HepG2 (cell line): ENCODE measurements around the gene CUL5. TPM values are rescaled to one million over a fixed set of nuclear protein-coding genes. Genes with fewer than 3 reads are reported as not detected.

Source experiments
- BRD4 ChIP-seq: sonication (generic); formaldehyde crosslinking; IDR thresholded peaks from 2 replicates; pipeline ENCODE4 v1.4.0; 2020; ENCODE audit warnings: missing genetic modification reagents
- CCAR2 ChIP-seq: fragments of 200-400 bp; formaldehyde crosslinking; optimal IDR thresholded peaks from 2 replicates; pipeline ENCODE3; 2018; ENCODE audit warnings: low read depth, mild to moderate bottlenecking, low read length, moderate library complexity
- CENPX ChIP-seq: sonication (generic); formaldehyde crosslinking; IDR thresholded peaks from 2 replicates; pipeline ENCODE4 v1.9.0; 2021; ENCODE audit warnings: mild to moderate bottlenecking, missing genetic modification reagents, moderate library complexity
- GTF2F1 ChIP-seq: fragments of 150-350 bp; IDR thresholded peaks from 2 replicates; pipeline ENCODE4 v1.6.1; 2014; ENCODE audit warnings: low read length
- HMGXB3 ChIP-seq: sonication (generic); formaldehyde crosslinking; IDR thresholded peaks from 2 replicates; pipeline ENCODE4 v1.4.0; 2020; ENCODE audit warnings: missing genetic modification reagents, borderline replicate concordance
- MTA1 ChIP-seq: sonication (generic); formaldehyde crosslinking; IDR thresholded peaks from 2 replicates; pipeline ENCODE4 v1.4.0; 2020; ENCODE audit warnings: missing genetic modification reagents, mild to moderate bottlenecking, borderline replicate concordance
- MZF1 ChIP-seq: sonication (generic); formaldehyde crosslinking; IDR thresholded peaks from 2 replicates; pipeline ENCODE4 v1.8.1; 2023; ENCODE audit warnings: mild to moderate bottlenecking, missing genetic modification reagents, borderline replicate concordance
- NFKB2 ChIP-seq: sonication (generic); formaldehyde crosslinking; IDR thresholded peaks from 2 replicates; pipeline ENCODE4 v1.4.0; 2020; ENCODE audit warnings: missing genetic modification reagents, borderline replicate concordance
- NFKBIZ ChIP-seq: IDR thresholded peaks from 2 replicates; pipeline ENCODE4 v1.6.1; 2018; ENCODE audit warnings: missing genetic modification reagents, missing compliant biosample characterization
- PRDM10 ChIP-seq: sonication (generic); formaldehyde crosslinking; IDR thresholded peaks from 2 replicates; pipeline ENCODE4 v1.4.0; 2020; ENCODE audit warnings: low read depth, missing genetic modification reagents
- SMC3 ChIP-seq: IDR thresholded peaks from 2 replicates; pipeline ENCODE4 v1.6.1; 2011; ENCODE audit warnings: low read length, improper control_type of control experiment
- SRSF9 ChIP-seq: fragments of 200-400 bp; formaldehyde crosslinking; IDR thresholded peaks from 2 replicates; pipeline ENCODE4 v1.6.1; 2018; ENCODE audit warnings: borderline replicate concordance, mild to moderate bottlenecking, low read depth, low read length; ENCODE audit not compliant: insufficient read depth, poor library complexity, severe bottlenecking
- ZKSCAN8 ChIP-seq: IDR thresholded peaks from 2 replicates; pipeline ENCODE4 v1.6.1; 2016; ENCODE audit warnings: borderline replicate concordance, missing genetic modification reagents, missing compliant biosample characterization
- ZNF484 ChIP-seq: sonication (generic); formaldehyde crosslinking; IDR thresholded peaks from 2 replicates; pipeline ENCODE4 v1.5.1; 2020; ENCODE audit warnings: mild to moderate bottlenecking, low read depth, missing genetic modification reagents, borderline replicate concordance
- polyA plus RNA-seq, 8 experiments: library from polyadenylated mRNA; depleted of rRNA in 3 of 8; stranded (reverse) in 7 of 8; unstranded in 1 of 8; fragments of >200 nt; fragmentation: Illumina TruSeq in 4 of 8; extraction: Trizol in 4 of 8; gene quantifications; 2 replicates each; pipeline versions ENCODE4 v1.2.1 to v1.2.3, GENCODE V29; 2011 to 2016; ENCODE audit warnings: low read depth in 4 of 8, missing spikeins in 1 of 8, mixed read lengths in 1 of 8; ENCODE audit not compliant: insufficient read depth in 1 of 8
- total RNA-seq, 5 experiments: library from RNA; depleted of rRNA; stranded (reverse); fragments of >200 nt; fragmentation: Illumina TruSeq; extraction: Trizol; gene quantifications; 2 replicates each; pipeline ENCODE4 v1.2.3, GENCODE V29; 2016; ENCODE audit warnings: low read depth in 1 of 5
- TF ChIP-seq, protein P1 (sequence below): sonication (generic); formaldehyde crosslinking; IDR thresholded peaks from 2 replicates; pipeline ENCODE4 v1.4.0; 2020; ENCODE audit warnings: missing genetic modification reagents
- TF ChIP-seq, protein P2 (sequence below): sonication (generic); formaldehyde crosslinking; conservative IDR thresholded peaks from 2 replicates; pipeline ENCODE4 v1.4.0; 2020; ENCODE audit warnings: missing genetic modification reagents

The CUL5 gene
- total and polyA plus RNA-seq, 2 of the 13 experiments (the other 11 are each of a cell fraction or from before 2014, with no cell fraction given) = 7.0 to 24.7 TPM

DNA sequence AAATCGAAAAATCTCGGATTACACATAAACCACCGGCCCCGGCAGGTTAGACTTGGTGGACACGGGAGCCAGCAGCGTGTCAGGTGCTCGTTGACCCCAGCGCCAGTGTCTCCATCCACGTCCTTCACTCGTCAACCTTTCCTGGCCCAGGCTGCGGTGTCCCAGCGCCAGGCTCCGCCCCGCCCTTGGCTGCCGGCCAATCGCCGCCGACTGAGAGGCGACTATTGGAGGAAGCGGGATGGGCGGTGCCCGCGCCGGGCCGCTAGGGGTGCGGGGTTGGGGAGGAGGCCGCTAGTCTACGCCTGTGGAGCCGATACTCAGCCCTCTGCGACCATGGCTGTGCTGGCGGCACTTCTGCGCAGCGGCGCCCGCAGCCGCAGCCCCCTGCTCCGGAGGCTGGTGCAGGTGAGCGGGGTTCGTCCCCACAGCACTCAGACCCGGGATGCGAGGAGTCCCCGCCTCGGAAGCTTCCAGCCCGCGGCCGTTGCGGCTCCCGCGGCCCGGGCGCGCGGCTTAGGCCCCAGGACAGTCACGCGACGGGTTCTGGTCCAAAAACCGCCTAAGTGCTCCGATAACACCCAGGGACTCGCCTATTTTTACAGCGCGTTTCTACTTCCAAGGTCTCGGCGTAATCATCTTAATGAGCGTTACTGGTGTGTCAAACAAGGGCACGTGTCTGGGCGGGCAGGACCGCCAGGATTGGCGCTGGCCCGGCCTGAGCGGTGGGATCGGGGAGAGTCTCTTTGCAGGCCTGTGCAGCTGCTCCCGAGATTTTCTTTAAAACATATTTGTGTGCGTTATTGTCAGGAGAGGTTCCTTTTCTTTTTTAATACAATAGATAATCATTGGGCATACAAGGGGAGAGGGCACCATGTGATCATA is 112.8 kb downstream of the CUL5 start, which contains the start of gene ACAT1 (continued):
- TF ChIP-seq NFKBIZ = no peak
- TF ChIP-seq BRD4 (CRISPR knock-in tag) = no peak
- no peak for TF ChIP-seq GTF2F1
- no peak for TF ChIP-seq SMC3
- TF ChIP-seq ZKSCAN8 (CRISPR knock-in tag) = no peak; the same call in 1 of the 2 replicates
- TF ChIP-seq MTA1 = no peak
- no peak for TF ChIP-seq PRDM10
- TF ChIP-seq CCAR2 = no peak
- peak; percentile 62; the same call in 1 of the 2 replicates for TF ChIP-seq NFKB2
- no peak for TF ChIP-seq SRSF9
- TF ChIP-seq, protein P1, sequence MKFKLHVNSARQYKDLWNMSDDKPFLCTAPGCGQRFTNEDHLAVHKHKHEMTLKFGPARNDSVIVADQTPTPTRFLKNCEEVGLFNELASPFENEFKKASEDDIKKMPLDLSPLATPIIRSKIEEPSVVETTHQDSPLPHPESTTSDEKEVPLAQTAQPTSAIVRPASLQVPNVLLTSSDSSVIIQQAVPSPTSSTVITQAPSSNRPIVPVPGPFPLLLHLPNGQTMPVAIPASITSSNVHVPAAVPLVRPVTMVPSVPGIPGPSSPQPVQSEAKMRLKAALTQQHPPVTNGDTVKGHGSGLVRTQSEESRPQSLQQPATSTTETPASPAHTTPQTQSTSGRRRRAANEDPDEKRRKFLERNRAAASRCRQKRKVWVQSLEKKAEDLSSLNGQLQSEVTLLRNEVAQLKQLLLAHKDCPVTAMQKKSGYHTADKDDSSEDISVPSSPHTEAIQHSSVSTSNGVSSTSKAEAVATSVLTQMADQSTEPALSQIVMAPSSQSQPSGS (CRISPR knock-in tag) = peak; percentile 64; the same call in 1 of the 2 replicates
- no peak for TF ChIP-seq CENPX (CRISPR knock-in tag)
- peak; percentile 15; the same call in 1 of the 2 replicates for TF ChIP-seq HMGXB3 (CRISPR knock-in tag)
- TF ChIP-seq MZF1 (CRISPR knock-in tag) = no peak
- TF ChIP-seq ZNF484 (CRISPR knock-in tag) = peak; percentile 67; the same call in 1 of the 2 replicates
- TF ChIP-seq, protein P2, sequence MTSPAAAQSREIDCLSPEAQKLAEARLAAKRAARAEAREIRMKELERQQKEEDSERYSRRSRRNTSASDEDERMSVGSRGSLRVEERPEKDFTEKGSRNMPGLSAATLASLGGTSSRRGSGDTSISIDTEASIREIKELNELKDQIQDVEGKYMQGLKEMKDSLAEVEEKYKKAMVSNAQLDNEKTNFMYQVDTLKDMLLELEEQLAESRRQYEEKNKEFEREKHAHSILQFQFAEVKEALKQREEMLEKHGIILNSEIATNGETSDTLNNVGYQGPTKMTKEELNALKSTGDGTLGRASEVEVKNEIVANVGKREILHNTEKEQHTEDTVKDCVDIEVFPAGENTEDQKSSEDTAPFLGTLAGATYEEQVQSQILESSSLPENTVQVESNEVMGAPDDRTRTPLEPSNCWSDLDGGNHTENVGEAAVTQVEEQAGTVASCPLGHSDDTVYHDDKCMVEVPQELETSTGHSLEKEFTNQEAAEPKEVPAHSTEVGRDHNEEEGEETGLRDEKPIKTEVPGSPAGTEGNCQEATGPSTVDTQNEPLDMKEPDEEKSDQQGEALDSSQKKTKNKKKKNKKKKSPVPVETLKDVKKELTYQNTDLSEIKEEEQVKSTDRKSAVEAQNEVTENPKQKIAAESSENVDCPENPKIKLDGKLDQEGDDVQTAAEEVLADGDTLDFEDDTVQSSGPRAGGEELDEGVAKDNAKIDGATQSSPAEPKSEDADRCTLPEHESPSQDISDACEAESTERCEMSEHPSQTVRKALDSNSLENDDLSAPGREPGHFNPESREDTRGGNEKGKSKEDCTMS (CRISPR knock-in tag) = no peak
